WI38 (cell line): ENCODE data around the gene MMD.
"Not testable (repeated sequence)": the region's sequence is repeated elsewhere in the genome, so short reads cannot be mapped to it uniquely, and the experiment has no call there.

Source experiments
- H3K4me3 ChIP-seq: 2 replicates; pipeline ENCODE4 v1.5.1; 2011; ENCODE audit warnings: low read depth, mild to moderate bottlenecking, control low read depth, low read length
- TF ChIP-seq, protein P1 (sequence below): IDR thresholded peaks from 2 replicates; pipeline ENCODE4 v1.5.1; 2012; ENCODE audit warnings: low read depth, mild to moderate bottlenecking, control low read depth, low read length

Gene MMD

DNA sequence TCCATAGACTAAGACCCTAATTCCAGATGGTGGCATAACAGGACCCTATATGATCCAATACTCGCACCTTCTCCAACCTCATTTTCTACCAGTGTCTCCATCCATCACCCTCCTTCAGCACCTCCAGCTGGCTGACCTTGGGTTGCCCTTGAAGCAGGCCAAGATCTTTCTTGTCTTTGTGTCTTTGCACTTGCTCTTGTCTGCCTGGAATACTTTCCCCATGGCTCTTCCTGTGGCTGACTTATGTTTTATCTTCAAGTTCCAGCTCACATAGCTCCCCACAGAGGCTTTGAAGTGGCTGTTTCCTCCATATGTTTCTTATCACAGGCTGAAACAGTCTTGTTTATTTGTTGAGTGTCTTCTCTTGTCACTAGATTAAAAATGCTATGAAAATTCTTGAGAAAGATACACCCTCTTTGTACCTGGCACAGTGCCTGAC lies 29.6 kb upstream of the MMD start:
- TF ChIP-seq, protein P1, sequence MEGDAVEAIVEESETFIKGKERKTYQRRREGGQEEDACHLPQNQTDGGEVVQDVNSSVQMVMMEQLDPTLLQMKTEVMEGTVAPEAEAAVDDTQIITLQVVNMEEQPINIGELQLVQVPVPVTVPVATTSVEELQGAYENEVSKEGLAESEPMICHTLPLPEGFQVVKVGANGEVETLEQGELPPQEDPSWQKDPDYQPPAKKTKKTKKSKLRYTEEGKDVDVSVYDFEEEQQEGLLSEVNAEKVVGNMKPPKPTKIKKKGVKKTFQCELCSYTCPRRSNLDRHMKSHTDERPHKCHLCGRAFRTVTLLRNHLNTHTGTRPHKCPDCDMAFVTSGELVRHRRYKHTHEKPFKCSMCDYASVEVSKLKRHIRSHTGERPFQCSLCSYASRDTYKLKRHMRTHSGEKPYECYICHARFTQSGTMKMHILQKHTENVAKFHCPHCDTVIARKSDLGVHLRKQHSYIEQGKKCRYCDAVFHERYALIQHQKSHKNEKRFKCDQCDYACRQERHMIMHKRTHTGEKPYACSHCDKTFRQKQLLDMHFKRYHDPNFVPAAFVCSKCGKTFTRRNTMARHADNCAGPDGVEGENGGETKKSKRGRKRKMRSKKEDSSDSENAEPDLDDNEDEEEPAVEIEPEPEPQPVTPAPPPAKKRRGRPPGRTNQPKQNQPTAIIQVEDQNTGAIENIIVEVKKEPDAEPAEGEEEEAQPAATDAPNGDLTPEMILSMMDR = no peak
- H3K4me3 ChIP-seq = no peak overlapping the region

DNA sequence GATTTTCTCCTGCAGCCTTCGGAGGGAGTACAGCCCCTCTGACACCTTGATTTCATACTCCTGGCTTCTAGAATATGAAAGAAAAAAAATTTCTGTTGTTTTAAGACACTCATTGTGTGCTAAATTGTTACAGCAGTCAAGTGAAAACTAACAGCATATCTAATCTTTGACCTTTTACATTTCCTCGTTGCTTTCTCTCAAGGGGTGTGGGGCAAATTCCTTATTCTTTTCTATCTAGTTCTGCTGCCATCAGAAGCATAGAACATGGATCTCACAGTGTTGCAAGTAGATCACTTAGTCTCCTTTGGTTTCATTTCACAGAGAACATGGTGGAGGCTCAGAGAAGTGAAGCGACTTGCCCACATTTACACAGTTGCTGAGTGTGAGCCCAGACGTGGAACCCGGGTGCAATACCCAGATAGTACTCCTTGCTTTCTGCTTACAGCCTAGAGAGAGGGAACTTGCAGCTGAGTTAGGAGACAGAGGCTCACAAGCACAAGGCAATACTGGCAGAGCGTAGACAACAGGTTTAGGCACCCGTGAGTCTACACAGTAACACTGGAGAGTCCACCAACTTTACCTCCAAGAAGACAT lies 28.7 kb upstream of the MMD start:
- H3K4me3 ChIP-seq = no peak overlapping the region
- TF ChIP-seq, protein P1 = no peak

DNA sequence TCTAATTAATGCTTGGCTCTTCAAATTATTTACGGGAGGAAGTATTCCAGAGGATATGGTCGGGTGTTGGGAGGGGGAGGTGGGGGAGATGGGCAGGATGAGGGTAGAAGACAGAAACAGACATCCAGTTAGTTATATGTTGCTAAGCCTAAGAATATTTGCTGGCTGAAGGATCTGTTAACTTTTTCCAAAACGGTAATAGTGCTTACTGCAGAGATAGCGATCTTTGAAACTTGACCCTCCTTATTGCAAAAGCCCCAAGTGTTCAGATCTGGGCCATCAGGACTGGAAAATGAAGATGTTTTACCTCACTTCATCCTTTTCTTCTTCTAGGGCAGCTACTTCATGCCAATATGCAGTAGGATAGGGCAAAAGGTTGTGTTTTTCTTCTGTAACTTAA lies 27.0 kb upstream of the MMD start:
- H3K4me3 ChIP-seq = no peak overlapping the region
- TF ChIP-seq, protein P1 = no peak

DNA sequence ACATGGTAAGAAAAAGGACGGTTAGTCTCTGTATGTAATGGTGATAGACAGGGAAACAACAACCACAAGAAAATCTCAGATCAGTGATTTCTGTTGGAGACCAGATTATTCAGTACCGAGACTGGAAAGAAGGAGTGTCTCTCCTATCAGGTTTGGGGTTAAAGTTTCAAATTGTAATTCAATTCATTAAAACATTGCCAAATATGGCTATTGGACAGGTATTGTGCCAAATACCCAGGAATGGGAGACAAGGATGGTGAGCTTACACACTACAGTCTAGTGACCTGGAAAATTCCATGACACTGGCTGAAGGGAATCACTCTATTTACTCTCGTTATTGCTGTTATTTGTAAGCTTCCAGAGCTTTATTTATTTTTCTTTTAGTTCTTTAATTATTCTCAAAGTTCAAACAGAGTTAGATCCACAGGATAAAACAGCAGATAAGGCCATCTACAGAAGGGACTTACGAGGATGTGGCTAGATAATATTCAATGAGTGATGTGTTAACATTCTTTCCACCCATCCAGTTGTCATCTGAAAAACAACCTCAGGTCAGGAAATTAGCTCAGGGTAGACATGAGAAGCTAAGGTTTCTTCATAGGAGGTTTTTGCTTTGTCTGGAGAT lies 25.1 kb upstream of the MMD start:
- no peak overlapping the region for H3K4me3 ChIP-seq
- TF ChIP-seq, protein P1 = no peak

DNA sequence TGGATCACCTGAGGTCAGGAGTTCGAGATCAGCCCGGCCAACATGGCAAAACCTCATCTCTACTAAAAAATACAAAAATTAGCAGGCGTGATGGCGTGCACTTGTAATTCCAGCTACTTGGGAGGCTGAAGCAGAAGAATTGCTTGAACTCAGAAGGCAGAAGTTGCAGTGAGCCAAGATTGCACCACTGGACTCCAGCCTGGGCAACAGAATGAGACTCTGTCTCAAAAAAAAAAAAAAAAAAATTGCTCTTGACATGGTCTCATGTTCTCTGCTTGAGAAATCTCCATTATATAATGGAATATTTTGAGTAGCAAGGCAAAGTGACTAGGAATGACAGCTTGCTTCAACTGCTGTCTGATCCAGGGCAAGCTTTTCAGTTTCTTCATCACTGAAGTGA lies 24.4 kb upstream of the MMD start:
- H3K4me3 ChIP-seq = not testable (repeated sequence)

DNA sequence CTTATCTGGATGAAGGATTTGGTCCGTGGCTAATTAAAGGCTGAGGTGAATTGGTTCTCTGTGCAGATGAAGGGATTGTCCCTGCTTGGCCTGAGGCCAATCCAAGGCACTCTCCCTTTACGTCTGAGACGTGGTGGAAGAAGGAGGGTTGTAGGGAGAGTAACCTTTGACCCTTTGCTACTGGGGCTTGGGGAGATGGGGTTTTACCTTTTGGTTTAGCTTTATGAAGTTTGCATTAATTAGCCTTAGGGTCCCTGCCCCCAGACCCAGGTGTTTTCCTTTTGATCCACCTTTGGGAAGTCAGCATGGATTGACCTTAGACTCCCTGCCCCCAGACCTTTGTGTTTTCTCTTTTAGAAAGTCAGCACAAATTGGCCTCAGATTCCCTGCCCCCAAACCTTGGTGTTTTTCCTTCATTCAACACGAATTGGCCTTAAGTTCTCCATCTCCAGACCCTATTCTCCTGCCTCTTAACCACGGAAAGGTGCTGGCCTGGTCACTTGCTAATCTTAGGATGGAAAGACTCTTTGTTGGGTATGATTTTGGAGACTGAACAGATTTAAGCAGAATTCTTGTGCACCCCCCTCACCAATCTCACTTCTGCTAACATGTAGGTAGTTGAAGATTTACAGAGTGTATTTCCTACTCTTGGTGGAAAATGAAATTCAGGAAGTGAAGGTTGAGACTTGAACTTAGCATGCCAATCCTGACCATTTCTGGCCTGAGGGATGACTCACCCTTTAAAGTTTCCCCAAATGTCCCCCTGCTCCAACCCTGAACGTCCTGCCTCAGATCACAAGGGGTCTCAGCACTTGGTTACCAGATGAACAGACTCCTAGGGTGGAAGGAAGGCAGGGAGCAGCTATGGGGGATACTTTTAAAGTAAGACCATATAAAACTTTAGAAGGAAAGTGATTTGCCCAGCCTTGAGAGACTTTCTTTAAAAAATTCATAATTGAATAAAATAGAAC lies 23.1 kb upstream of the MMD start:
- TF ChIP-seq, protein P1 = no peak
- no peak overlapping the region for H3K4me3 ChIP-seq

DNA sequence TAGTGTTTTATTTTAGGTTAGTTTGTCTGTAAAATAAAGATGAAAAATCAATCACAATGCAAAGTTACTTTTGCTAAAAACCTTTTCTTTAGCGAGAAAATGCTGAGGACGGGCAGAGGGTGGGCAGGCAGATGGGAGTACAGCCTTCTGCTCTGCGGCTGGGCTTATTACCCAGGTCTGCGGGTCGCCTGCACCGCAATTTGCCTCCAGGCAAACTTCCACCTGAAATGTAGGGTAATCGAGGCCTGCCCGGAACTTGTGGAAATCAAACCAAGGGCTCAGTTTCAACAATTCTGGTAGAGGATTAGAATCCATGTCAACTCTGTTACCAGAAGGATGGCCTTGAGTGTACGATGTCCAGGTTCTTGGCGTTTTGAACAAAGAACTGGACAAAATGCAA lies 22.3 kb upstream of the MMD start:
- no peak overlapping the region for H3K4me3 ChIP-seq
- TF ChIP-seq, protein P1 = no peak
